Keratinocyte (primary cell): ENCODE results near the gene PAAF1. TPM values are rescaled to one million over a fixed set of nuclear protein-coding genes. Genes with fewer than 3 reads are reported as not detected.

Source experiments
- DNase-seq: peaks from one replicate; pipeline ENCODE4 v3.0.0-alpha.2; 2011; ENCODE audit warnings: low read depth, missing footprints, low spot score
- FAIRE-seq: peaks from 2 replicates; lab custom pipeline; 2011; peaks lifted over from hg19 to GRCh38; lab: Jason Lieb, UNC
- H2AFZ ChIP-seq: 2 replicates; pipeline ENCODE4 v1.6.0; 2012; ENCODE audit warnings: low read length, control low read depth, inconsistent platforms; ENCODE audit not compliant: control insufficient read depth
- H3K27ac ChIP-seq: 2 replicates; pipeline ENCODE4 v1.5.1; 2011; ENCODE audit warnings: low read length; ENCODE audit not compliant: control insufficient read depth, insufficient read depth
- H3K27me3 ChIP-seq: 3 replicates; pipeline ENCODE4 v1.6.0; 2011; ENCODE audit warnings: low read length; ENCODE audit not compliant: control insufficient read depth, insufficient read depth; ENCODE audit errors: extremely low read depth
- H3K36me3 ChIP-seq, 2 experiments: 2 replicates in 1 of 2; 3 replicates in 1 of 2; pipeline ENCODE4 v1.5.1; 2011; ENCODE audit warnings: low read length in 2 of 2, mild to moderate bottlenecking in 1 of 2; ENCODE audit not compliant: control insufficient read depth in 2 of 2, insufficient read depth in 2 of 2; ENCODE audit errors: extremely low read depth in 1 of 2
- H3K4me1 ChIP-seq: 3 replicates; pipeline ENCODE4 v1.5.1; 2011; ENCODE audit warnings: low read length; ENCODE audit not compliant: control insufficient read depth, insufficient read depth; ENCODE audit errors: extremely low read depth
- H3K4me2 ChIP-seq: 3 replicates; pipeline ENCODE4 v1.6.0; 2011; ENCODE audit warnings: low read depth, low read length; ENCODE audit not compliant: control insufficient read depth, insufficient read depth; ENCODE audit errors: extremely low read depth
- H3K4me3 ChIP-seq, 3 experiments: fragments of 200-600 bp in 1 of 3; sonication (generic) in 1 of 3; 2 replicates in 2 of 3; 3 replicates in 1 of 3; pipeline ENCODE4 v1.5.1; 2011 to 2016; ENCODE audit warnings: low read length in 3 of 3, mild to moderate bottlenecking in 3 of 3, control low read depth in 2 of 3, inconsistent platforms in 1 of 3, low read depth in 1 of 3, mixed read lengths in 1 of 3, mixed run types in 1 of 3, moderate library complexity in 1 of 3; ENCODE audit not compliant: control insufficient read depth in 2 of 3, insufficient read depth in 2 of 3; ENCODE audit errors: extremely low read depth in 1 of 3
- H3K79me2 ChIP-seq: 2 replicates; pipeline ENCODE4 v1.6.0; 2012; ENCODE audit warnings: low read length; ENCODE audit not compliant: control insufficient read depth, insufficient read depth
- H3K9ac ChIP-seq: 3 replicates; pipeline ENCODE4 v1.6.0; 2011; ENCODE audit warnings: low read length; ENCODE audit not compliant: control insufficient read depth, insufficient read depth; ENCODE audit errors: extremely low read depth
- H3K9me1 ChIP-seq: 3 replicates; pipeline ENCODE4 v1.6.0; 2011; ENCODE audit warnings: low read length; ENCODE audit not compliant: control insufficient read depth, insufficient read depth; ENCODE audit errors: extremely low read depth
- H3K9me3 ChIP-seq: 2 replicates; pipeline ENCODE4 v1.5.1; 2012; ENCODE audit warnings: low read depth, low read length; ENCODE audit not compliant: control insufficient read depth
- H4K20me1 ChIP-seq: 3 replicates; pipeline ENCODE4 v1.6.0; 2011; ENCODE audit warnings: low read length; ENCODE audit not compliant: control insufficient read depth, insufficient read depth; ENCODE audit errors: extremely low read depth
- CTCF ChIP-seq, 3 experiments: IDR thresholded peaks in 1 of 3; conservative IDR thresholded peaks in 1 of 3; optimal IDR thresholded peaks in 1 of 3; 2 replicates in 2 of 3; 3 replicates in 1 of 3; pipeline versions ENCODE3 to v1.5.1; 2011; ENCODE audit warnings: low read length in 3 of 3, mild to moderate bottlenecking in 3 of 3, moderate library complexity in 2 of 3, control low read depth in 1 of 3, inconsistent platforms in 1 of 3; ENCODE audit not compliant: insufficient read depth in 2 of 3; ENCODE audit errors: extremely low read depth in 1 of 3
- EZH2 ChIP-seq: IDR thresholded peaks from one replicate; pipeline ENCODE4 v1.6.1; 2012; ENCODE audit warnings: inconsistent platforms, mild to moderate bottlenecking, low read length, moderate library complexity
- dilution Hi-C: fragments of 300-500 bp; cut with MboI; formaldehyde crosslinking; loops from one replicate; pipeline ENCODE4 v1.7.0; 2020; ENCODE audit warnings: low sequenced_read_pairs; ENCODE audit not compliant: extremely low pct_ligation_motif_present
- polyA plus RNA-seq, 5 experiments: library from polyadenylated mRNA; depleted of rRNA in 3 of 5; stranded (reverse) in 3 of 5; stranded (forward) in 1 of 5; unstranded in 1 of 5; fragments of >200 nt; gene quantifications; 1 replicate in 1 of 5; 2 replicates in 3 of 5; 3 replicates in 1 of 5; pipeline versions ENCODE4 v1.2.1 to v1.2.3, GENCODE V29; 2011 to 2012; ENCODE audit warnings: missing spikeins in 2 of 5, low read depth in 1 of 5, low replicate concordance in 1 of 5

Gene PAAF1
- polyA plus RNA-seq, 1 donor (not counting 4 experiments of a cell fraction or from before 2014, with no cell fraction given) = 19.1 TPM

GRCh38 chr11:73931039-73931645 is 54.3 kb downstream of the PAAF1 start:
- Histone ChIP-seq H2AFZ (no peak overlapping the region), H4K20me1 (no peaks in the 10 kb centered on the region), H3K9ac (no peak overlapping the region), H3K27ac (no peak overlapping the region), H3K4me2 (no peak overlapping the region), H3K9me1 (no peaks in the 10 kb centered on the region), H3K9me3 (no peaks in the 10 kb centered on the region), H3K36me3 (peaks cover 7 to 17% of the 10 kb centered on the region in 2 experiments), H3K27me3 (no peaks in the 10 kb centered on the region), H3K4me1 (no peaks in the 10 kb centered on the region), H3K79me2 (no peaks in the 10 kb centered on the region), H3K4me3 (no peak overlapping the region)
- dilution Hi-C loops = no loop called here
- TF ChIP-seq EZH2 = no peak
- peak; percentile 31 to 47 (median 36) for TF ChIP-seq CTCF (optimal IDR thresholded peaks at IDR 0.05 in 1 of 3, IDR thresholded peaks at IDR 0.05 in 1 of 3, conservative IDR thresholded peaks at IDR 0.05 in 1 of 3; ENCODE audit: extremely low read depth in 1 of 3, insufficient read depth in 2 of 3, low read length in 3 of 3)
- DNase-seq = no peak
- FAIRE-seq = no peak

- DNase-seq (no peak), FAIRE-seq (no peak)
- Histone ChIP-seq H4K20me1 (no peaks in the 10 kb centered on the region), H3K9me3 (no peaks in the 10 kb centered on the region), H3K4me1 (no peaks in the 10 kb centered on the region), H3K9me1 (no peaks in the 10 kb centered on the region), H3K4me3 (no peak overlapping the region), H3K27ac (no peak overlapping the region), H2AFZ (no peak overlapping the region), H3K4me2 (no peak overlapping the region), H3K27me3 (no peaks in the 10 kb centered on the region), H3K9ac (no peak overlapping the region), H3K36me3 (peaks cover 6 to 12% of the 10 kb centered on the region in 2 experiments), H3K79me2 (no peaks in the 10 kb centered on the region)
- no peak for TF ChIP-seq CTCF (optimal IDR thresholded peaks at IDR 0.05 in 1 of 3, IDR thresholded peaks at IDR 0.05 in 1 of 3, conservative IDR thresholded peaks at IDR 0.05 in 1 of 3; ENCODE audit: extremely low read depth in 1 of 3, insufficient read depth in 2 of 3, low read length in 3 of 3)
- no peak for TF ChIP-seq EZH2
- dilution Hi-C loops = no loop called here
These were observed 55.2 kb downstream of the PAAF1 start for GRCh38 chr11:73931951-73932350.
